Measurements from ENCODE around the gene MAB21L3.
A peak's percentile ranks its signal among the peaks of the same experiment; 100 is the strongest.

MAB21L3 gene

GRCh38 chr1:116110567-116111523 is at the start of gene MAB21L3:
Gene MAB21L3, plus strand, starts transcription at chr1:116111399. Its CDS starts 1,217 bp downstream, at chr1:116112616.
- no peak within 1 kb of the TSS for H3K4me3 ChIP-seq (ENCODE audit: control insufficient read depth, low read depth, low read length)
- no peak for DNase-seq (ENCODE audit: low read depth)
- TF ChIP-seq CTCF (conservative IDR thresholded peaks at IDR 0.05; ENCODE audit: control insufficient read depth, insufficient read depth, low read depth, low read length): no peak

DNA sequence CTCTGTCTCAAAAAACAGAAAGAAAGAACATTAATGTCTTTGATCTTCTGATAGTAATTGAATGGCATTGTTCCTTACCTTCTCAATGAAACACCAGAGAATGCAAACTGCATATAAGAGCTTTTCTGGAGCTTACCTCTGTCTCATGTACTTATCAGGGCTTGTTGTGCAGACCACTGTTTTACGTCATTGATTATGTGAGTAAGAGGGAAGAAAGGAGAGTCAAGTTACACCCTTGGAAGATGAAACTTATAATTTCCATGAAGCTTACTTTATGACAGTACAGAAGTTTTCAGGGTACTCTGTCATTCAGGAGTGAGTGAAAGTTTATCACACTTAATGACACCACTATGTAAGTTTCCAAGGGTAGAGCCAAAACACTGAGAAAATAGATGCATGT is 49.0 kb upstream of the MAB21L3 start:
- no peak for TF ChIP-seq CTCF (conservative IDR thresholded peaks at IDR 0.05; ENCODE audit: control insufficient read depth, insufficient read depth, low read depth, low read length)
- H3K4me3 ChIP-seq (ENCODE audit: control insufficient read depth, low read depth, low read length): no peak overlapping the region
- DNase-seq (ENCODE audit: low read depth): peak; percentile 45

DNA sequence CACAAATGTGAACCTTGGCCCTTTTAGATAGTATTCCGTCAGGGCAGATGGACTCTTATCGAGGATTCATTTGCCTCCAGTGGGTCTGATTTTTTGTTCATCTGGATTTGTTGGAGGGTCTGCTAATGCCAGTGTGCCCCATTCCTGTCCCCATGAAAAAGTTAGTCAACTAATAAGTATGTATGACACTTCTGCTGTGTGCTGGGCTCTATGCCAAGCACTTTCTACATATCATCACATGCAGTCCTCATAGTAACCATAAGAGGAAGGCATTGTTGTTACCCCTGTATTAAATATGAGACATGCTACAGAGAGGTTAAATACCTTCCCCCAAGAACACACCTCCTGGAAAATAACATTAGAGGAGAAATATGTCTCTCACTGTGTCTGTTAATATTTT is 46.6 kb upstream of the MAB21L3 start:
- no peak for TF ChIP-seq CTCF (conservative IDR thresholded peaks at IDR 0.05; ENCODE audit: control insufficient read depth, insufficient read depth, low read depth, low read length)
- peak; percentile 67 for DNase-seq (ENCODE audit: low read depth)
- H3K4me3 ChIP-seq (ENCODE audit: control insufficient read depth, low read depth, low read length): no peak overlapping the region

- TF ChIP-seq CTCF (conservative IDR thresholded peaks at IDR 0.05; ENCODE audit: control insufficient read depth, insufficient read depth, low read depth, low read length): no peak
- DNase-seq (ENCODE audit: low read depth): peak; percentile 87
- no peak overlapping the region for H3K4me3 ChIP-seq (ENCODE audit: control insufficient read depth, low read depth, low read length)
Observed at GRCh38 chr1:116066868-116067565, 44.2 kb upstream of the MAB21L3 start.

- DNase-seq (ENCODE audit: low read depth): peak; percentile 93
- H3K4me3 ChIP-seq (ENCODE audit: control insufficient read depth, low read depth, low read length): no peak overlapping the region
- no peak for TF ChIP-seq CTCF (conservative IDR thresholded peaks at IDR 0.05; ENCODE audit: control insufficient read depth, insufficient read depth, low read depth, low read length)
Observed at GRCh38 chr1:116067566-116067890, 43.7 kb upstream of the MAB21L3 start.

DNA sequence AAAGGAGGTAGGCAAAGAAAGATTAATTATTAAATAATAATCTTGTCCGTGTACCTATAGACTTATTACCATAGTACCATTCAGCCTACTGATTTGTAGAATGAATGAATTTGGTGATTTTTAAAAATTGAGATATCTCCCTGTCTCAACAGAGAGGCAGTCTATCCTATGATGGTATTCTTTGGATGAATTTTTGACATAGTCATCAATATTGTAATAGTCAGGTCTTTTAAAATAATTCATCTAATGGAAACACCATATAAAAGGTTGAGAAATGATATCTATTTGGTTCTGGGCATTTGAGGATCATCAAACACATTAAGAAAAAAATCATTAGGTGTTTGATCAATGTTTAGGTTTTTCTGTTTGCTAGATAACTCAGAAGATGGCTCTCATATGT is 35.6 kb upstream of the MAB21L3 start:
- no peak for TF ChIP-seq CTCF (conservative IDR thresholded peaks at IDR 0.05; ENCODE audit: control insufficient read depth, insufficient read depth, low read depth, low read length)
- H3K4me3 ChIP-seq (ENCODE audit: control insufficient read depth, low read depth, low read length): no peak overlapping the region
- DNase-seq (ENCODE audit: low read depth): no peak
